ENCODE data around the gene PLCG2.
A peak's percentile ranks its signal among the peaks of the same experiment; 100 is the strongest.
"Not testable (repeated sequence)": the region's sequence is repeated elsewhere in the genome, so short reads cannot be mapped to it uniquely, and the experiment has no call there.

PLCG2 gene

DNA sequence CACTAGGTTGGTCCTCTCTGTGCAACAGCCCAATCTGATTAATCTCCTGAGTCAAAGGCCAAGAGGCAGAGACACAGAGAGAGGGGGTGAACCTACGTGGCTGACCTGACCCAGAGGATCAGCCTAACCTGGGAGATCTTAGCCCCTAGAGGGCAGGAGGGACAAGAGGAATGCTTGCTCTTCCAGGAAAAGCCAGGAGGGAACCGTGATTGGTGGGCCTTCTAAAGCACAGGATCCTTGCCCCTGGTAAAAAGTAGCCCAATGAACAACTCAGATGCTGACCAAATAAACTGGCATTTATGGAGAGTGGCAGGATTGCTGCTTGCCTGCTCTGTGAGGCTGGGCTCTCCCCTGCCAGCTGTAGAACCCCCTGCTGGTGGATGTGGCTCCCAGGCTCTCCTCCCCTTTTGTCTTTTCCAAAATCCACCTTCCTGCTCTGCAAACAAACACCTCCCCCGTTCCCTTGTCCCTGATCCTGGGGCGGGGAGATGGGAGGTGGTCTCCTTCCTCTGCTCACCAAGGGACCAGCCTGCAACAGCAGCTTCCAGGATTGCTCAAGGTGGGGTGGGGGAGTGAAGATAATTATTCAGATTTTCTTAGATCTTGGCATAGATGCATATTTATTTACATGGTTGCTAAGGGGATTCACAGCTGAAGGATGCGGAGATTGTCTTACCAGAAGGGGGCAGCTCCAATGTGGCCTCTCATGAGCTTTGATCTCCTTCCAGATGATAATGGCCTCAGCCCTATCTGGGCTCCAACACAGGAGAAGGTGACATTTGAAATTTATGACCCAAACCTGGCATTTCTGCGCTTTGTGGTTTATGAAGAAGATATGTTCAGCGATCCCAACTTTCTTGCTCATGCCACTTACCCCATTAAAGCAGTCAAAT lies 160.3 kb downstream of the PLCG2 start:
- no peak for DNase-seq (ENCODE audit: low read depth)

DNA sequence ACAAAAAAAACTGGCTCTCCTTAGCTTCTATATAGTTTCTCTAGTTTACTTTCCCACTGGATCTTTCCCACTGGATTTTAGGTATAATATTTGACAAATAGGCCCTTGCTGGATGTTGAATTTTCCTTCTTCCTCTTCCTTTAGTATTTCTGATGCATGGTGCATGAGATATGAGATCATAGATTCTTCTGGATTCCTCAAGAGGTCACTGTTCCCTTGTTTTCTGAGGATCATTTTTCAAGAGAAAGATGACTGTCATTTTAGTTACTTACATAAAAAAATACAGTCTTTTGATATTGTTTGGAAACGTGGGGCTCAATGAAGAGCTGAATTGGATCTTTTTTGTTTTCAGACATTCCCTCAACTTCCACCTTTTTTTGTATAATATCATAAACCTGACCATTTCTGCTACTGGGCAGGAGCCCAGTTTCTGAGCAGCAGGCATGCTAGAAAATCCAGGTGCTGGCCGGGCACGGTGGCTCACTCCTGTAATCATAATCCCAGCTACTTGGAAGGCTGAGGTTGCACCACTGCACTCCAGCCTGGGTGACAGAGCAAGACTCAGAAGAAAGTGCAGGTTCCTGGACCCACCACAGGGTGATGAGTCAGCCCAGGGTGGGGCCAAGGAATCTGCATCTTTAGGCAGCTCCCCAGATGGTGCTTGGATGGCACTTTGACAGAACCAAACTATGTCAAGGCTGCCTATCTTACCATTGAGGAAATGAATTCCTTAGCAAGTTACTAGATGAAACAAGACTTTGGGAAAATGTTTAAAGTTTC lies 161.9 kb downstream of the PLCG2 start:
- peak; percentile 53 for DNase-seq (ENCODE audit: low read depth)

DNA sequence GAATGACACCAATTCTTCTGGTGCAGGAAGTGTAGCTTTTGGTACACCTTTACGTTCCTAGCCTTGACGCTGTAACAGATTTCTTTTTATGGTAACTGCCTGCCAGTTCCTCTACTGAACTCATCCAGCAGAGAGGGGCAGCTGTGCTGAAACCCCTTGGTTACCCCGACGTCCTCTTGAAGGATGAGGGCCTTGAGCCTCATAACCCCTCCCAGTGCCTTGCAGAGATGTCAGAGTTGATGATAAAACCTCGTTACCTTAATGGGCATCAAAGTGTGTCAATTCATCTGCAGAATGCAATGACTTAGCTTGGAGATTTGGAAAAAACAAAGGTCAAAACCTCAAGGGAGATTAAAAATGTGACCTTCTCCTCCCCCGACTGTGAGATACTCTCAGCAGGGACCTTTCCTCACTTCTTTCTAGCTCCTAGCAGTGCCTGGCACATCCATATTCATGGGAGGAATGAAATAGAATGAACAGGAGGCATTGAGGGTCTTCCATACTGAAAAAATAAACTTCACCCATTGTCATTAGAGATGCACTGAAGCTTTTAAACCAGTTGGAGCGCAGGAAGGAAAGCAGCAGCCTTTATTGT lies 163.0 kb downstream of the PLCG2 start:
- DNase-seq (ENCODE audit: low read depth): no peak

DNA sequence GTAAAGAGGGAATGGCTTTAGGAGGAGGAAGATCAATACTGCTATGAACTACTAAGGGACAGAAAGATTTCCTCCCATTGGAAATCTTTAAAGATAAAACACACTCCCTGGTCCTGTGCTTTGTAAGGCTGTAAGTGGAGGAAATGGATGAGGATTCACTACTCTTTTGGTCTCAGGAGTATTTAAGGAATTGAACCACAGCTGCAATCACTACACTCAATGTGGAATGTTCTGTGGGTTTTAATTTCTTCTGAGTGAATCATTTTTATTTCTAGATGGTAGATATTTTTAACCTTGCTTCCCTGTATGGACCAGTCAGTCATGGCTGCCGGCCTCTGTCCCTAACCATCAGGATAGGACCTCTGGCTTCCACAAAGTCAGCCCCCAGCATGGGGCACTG lies 166.6 kb downstream of the PLCG2 start:
- peak; percentile 36 for DNase-seq (ENCODE audit: low read depth)

DNA sequence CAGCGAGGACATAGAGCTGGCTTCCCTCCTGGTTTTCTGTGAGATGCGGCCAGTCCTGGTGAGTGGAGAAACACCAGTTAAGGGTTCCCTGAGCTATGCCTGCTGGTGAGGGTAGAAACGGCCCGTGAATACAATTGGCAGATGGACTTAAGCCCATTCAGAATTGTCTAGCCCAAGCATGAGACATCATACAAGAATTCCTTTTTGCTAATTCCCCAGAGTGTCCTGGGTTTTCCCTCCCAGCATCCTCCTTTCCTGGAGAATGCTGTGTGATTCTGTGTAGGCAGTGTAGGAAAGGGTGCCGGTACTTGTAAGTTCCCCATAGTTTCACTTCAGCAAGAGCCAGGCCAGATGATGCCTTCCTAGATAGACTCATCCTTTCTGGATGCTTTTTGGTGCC lies 167.1 kb downstream of the PLCG2 start:
- DNase-seq (ENCODE audit: low read depth): no peak

DNA sequence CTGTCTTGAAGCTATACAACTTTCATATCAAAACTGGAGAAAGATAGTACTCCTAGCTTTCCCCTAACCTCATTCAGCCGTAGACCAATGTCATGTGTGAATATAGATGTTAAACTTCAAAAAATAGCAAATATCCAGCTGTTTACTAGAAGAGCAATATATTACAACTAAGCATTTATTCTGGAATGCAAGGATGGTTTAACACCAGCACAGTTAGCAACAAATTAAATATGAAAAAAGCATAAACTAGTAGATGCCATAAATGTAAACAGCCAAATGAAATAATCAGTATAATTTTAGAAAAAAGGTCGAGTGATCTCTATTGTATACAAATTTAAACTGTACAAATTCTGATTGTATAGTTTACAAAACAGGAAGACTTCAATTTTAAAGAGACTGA lies 172.5 kb downstream of the PLCG2 start:
- DNase-seq (ENCODE audit: low read depth): no peak

DNA sequence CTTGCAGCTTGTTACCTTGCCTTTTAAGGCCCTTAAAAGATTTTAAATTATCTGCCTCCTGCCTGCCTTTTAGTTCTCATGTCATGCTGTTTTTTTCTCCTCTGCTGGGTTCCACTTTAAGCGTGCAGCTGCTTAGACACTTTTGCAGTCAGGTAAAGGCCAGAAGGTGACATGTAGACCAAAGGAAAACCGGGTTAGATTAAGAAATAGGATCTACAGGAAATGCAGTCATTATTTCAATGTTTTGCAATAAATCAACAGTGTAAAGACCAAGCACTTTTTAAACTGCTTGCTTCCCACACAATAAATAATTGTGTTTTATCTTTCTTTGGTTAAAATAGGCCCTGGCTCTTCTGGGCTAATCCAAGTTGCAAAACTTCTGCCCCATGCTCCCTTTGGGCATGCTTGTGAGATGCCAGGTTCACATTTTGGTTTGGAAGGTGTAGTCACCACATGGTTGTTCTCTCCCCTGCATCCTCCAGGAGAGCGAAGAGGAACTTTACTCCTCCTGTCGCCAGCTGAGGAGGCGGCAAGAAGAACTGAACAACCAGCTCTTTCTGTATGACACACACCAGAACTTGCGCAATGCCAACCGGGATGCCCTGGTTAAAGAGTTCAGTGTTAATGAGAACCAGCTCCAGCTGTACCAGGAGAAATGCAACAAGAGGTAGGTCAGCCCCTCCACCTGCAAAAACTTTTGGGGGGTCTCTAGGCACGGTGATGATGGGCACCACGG lies 177.3 kb downstream of the PLCG2 start:
- peak; percentile 18 for DNase-seq (ENCODE audit: low read depth)

DNA sequence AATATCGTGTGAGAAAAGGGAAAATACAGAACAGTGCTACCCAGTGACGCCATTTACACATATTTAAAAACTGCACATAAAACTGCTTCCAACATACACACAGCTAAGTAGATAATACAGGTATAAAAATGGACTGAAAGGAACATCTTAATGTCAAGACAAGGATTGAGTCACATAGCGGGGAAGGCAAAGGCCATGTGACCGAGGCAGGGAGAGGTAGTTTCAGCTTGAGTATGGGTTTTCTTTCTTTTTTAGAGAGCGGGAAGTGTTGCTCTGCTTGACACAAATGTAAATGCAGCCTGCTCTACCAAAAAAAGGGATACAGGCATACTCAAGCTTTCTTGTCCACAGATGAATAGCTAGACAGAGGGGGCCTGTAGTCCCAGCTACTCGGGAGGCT lies 185.7 kb downstream of the PLCG2 start:
- no peak for DNase-seq (ENCODE audit: low read depth)

DNA sequence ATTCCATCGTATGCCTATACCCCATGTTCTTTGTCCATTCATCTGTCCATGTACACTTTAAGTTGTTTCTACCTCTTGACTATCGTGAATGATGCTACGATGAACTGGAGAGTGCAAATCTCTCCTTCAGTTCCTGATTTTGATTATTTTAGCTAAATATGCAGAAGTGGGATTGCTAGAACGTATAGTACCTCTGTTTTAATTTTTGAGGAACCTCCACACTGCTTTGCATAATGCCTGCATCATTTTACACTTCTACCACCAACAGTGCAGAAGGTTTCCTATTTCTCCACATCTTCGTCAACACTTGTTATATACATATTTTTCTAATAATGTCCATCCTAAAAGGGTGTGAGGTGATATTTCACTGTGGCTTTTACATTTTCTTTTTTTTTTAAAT lies 188.3 kb downstream of the PLCG2 start:
- DNase-seq (ENCODE audit: low read depth): no peak

DNA sequence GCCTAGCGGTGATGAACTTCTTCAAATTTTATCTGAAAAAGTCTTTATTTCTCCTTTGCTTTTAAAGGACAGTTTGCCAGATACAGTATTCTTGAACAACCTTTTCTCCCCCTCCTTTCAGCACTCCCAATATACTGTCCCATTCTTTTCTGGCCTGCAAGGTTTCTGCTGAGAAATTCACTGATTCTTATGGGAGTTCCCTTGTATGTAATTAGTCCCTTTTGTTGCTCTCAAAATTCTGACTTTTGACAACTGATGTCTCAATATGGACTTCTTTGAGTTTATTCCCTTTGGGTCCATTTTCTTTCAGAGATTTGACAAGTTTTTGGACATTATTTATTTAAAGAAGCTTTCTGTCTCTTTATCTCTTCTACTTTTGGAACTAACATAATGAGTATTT lies 192.8 kb downstream of the PLCG2 start:
- no peak for DNase-seq (ENCODE audit: low read depth)

DNA sequence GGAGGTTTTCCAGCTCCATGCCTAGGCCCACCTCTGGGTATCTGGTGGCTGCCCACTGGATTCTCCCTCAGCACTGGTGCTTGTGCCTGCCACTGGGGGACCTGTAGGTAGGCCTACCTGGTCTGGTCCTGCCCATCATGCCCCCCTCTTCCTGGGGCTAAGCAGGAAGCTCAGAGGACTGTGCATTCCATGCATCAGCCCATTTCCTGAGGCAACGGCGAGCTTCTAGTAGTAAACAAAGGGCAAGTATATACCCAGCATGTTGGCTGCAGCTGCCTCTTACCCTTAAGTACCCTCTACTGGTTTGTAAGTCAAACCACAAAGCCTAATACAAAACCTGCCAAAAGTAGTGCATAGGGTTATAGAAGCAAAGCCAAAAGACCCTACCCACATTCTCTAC lies 194.6 kb downstream of the PLCG2 start:
- DNase-seq (ENCODE audit: low read depth): no peak

DNA sequence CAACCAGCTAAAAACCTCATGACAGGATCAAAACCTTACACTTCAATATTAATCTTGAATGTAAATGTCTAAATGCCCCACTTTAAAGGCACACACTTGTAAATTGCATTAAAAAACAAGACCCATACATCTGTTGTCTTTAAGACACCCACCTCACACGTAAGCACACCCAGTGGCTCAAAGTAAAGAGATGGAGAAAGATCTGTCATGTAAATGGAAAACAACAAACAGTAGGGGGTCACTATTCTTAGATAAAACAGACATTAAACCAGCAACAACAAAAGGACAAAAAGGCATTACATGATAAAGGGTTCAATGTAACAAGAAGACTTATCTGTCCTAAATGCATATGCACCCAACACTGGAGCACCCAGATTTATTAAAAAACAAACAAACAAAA lies 196.5 kb downstream of the PLCG2 start:
- DNase-seq (ENCODE audit: low read depth): no peak

DNA sequence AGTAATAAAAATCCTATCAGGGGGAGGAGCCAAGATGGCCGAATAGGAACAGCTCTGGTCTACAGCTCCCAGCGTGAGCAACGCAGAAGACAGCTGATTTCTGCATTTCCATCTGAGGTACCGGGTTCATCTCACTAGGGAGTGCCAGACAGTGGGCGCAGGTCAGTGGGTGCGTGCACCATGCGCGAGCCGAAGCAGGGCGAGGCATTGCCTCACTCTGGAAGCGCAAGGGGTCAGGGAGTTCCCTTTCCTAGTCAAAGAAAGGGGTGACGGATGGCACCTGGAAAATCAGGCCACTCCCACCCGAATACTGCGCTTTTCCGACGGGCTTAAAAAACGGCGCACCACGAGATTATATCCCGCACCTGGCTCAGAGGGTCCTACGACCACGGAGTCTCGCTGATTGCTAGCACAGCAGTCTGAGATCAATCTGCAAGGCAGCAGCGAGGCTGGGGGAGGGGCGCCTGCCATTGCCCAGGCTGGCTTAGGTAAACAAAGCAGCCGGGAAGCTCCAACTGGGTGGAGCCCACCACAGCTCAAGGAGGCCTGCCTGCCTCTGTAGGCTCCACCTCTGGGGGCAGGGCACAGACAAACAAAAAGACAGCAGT lies 198.3 kb downstream of the PLCG2 start:
- not testable (repeated sequence) for DNase-seq (ENCODE audit: low read depth)

DNA sequence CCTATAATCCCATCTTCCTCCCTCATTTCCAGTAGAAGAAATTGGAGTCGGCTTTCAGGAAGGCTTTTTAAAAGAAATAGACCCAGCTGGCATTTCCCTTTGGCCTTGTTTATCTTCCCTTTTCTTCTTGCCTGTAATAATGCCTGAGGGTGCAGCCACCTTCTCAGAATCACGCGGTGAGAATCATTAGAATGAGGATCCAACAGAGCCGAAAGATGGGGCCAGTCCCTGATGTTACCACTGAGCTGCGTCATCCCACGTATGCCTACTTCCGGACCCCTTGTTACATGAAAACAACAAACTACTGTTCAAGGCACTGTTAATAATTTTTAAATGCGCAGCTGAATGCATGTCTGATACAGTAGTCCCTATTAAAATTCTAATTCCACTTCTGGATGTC lies 208.0 kb downstream of the PLCG2 start:
- no peak for DNase-seq (ENCODE audit: low read depth)

DNA sequence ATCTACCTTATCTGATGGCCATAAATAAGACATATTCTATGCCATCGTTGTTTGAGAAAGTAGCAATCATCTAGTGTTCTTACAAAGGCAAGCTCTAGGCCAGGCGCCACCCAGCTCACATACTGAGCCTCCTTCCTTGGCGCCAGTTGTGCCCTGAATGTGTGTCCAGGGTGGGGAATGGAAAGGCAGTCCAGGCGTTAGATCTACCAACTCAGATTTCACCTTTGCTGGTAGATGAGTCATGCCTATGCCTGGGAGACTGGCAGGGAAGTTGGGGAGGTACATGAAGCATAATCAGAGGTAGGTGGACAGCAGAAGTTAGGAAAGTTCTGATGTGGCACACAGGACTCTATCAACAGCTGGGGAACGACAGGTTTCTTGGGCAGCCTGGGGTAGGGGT lies 208.6 kb downstream of the PLCG2 start:
- no peak for DNase-seq (ENCODE audit: low read depth)

DNA sequence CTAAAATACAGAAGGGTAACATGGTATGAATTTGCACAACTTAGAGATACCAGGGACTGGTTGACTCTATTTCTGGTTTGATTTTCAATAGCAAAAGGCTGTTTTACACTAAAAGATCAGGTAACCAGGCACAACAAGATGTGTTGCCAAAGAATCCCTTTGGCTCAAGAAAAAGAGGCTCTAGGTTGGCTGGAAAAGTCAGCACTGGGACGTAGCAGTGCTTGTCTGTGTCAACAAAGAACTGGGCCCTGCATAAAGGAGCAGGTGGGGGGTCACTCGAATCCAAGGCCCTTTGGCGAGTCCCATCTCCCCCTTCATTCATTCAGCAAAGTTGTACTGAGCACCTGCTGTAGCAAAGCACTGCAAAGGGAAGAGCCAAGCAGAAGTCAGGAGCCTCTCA lies 213.8 kb downstream of the PLCG2 start:
- DNase-seq (ENCODE audit: low read depth): no peak

DNA sequence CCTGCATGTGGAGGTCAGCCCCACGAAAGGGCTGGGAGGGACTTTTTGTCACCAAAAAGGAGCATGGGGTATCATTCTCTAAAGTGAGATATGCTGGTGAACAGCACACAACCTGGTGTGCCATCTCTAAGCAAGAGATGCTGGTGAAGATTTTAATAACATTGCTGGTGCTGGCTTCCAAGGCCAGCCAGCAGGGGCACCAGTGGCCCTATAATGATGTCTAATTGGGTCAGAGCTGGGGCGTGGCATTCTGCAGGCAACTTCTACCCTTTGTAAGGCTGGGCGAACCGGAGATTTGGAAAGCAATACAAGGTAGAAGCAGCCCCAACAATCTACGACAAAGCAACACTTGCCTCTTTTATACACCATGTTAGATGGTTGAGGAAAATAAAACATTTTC lies 215.4 kb downstream of the PLCG2 start:
- DNase-seq (ENCODE audit: low read depth): no peak

DNA sequence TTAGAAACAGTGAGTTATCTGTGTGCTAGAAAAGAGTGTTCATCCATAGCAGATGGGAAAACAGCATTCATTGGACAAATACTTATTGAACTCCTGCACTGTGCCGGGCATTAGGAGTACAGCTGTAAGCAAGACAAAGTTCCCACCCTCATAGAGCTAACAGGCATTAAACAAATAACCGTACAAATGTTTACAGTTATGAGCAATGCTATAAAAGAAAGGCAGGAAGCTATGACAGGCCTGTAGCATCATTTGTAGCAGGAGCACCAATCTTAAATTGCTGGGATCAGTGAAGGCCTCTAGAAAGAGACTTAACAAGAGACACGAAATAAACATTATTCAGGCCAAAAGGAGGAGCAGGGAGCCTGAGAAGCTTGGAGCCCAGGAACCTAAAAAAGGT lies 216.6 kb downstream of the PLCG2 start:
- DNase-seq (ENCODE audit: low read depth): no peak

DNA sequence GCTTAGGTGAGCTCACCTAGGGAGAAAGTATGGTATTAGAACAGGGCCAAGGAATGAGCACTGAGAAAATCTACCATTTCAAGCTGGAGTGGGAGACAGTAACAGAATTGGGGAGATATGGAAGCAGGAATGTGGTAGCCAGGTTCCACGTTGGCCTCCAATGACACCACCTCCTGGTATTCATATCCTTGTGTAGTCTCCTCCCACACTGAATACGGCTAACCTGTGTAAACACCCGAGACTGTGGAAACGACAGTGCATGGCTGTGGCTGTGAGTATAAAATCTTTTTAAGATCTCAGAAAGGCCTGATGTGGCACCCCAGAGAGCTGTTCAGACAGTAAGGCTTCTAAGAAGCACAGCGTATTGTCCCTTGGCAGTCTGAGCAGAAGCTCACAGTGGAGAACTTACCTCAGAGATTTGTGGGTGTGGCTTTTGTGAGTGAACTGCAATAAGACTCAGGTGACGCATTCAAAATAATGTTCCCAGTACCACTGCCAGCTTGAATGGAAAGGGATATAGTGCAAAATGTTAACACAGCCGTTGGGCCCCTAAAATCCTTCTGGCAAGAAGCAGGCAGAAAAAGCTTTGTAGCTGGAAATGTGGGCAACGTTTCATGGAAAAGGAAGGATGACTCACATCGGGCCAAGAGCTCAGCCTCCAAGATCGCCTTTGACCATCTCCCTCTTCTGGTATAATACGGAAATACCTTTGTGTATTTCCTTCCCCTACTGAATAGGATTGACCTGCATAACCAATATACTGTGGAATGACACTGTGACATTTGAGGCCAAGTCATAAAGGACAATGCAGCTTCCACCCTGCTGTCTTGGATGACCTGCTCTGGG lies 217.8 kb downstream of the PLCG2 start:
- peak; percentile 67 for DNase-seq (ENCODE audit: low read depth)

DNA sequence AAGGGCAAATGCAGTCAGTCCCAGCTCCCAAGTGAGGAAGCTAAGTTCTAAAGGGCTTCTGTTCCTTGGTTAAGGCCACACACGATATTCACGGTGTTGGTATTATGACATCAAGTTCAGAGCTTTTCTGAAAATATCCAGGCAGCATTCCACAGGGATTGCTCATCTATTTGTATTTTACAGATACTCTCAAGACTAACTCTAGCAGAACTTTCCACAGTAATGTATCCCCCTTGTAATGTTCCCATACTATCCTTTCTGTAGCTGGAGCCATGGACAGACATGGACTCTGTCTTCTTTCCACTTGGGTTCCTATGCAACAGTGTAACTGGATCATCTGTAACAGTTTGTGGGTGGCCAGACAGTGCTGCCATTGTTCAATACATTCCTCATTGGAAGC lies 218.6 kb downstream of the PLCG2 start:
- DNase-seq (ENCODE audit: low read depth): peak; percentile 63

DNA sequence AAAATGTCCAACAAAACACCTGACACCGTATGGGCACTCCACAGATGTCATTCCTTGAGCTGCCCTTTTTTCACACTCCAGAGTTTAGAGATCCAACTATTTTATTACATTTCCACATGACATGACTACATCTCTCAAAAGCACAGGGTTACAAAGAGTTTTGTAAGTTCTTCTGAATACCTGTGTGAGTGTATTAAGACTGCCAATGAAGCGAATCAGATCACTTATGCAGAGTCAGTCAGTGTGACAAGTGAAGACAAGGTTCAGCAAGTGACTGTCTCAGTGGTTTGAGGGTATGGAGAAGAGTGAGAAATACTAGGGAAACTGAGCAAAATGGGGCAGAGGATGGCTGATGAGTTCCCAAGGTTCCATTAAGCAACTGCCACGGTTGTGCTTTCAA lies 223.7 kb downstream of the PLCG2 start:
- no peak for DNase-seq (ENCODE audit: low read depth)
